Keratinocyte (primary cell): Measurements from ENCODE around the gene AGAP1.
A peak's percentile ranks its signal among the peaks of the same experiment; 100 is the strongest.

Experiments
- EZH2 ChIP-seq: IDR thresholded peaks from one replicate; pipeline ENCODE4 v1.6.1; 2012; ENCODE audit warnings: inconsistent platforms, mild to moderate bottlenecking, low read length, moderate library complexity
- TF ChIP-seq, protein P1 (sequence below), 3 experiments: IDR thresholded peaks in 1 of 3; conservative IDR thresholded peaks in 1 of 3; optimal IDR thresholded peaks in 1 of 3; 2 replicates in 2 of 3; 3 replicates in 1 of 3; pipeline versions ENCODE3 to v1.5.1; 2011; ENCODE audit warnings: low read length in 3 of 3, mild to moderate bottlenecking in 3 of 3, moderate library complexity in 2 of 3, control low read depth in 1 of 3, inconsistent platforms in 1 of 3; ENCODE audit not compliant: insufficient read depth in 2 of 3; ENCODE audit errors: extremely low read depth in 1 of 3

DNA sequence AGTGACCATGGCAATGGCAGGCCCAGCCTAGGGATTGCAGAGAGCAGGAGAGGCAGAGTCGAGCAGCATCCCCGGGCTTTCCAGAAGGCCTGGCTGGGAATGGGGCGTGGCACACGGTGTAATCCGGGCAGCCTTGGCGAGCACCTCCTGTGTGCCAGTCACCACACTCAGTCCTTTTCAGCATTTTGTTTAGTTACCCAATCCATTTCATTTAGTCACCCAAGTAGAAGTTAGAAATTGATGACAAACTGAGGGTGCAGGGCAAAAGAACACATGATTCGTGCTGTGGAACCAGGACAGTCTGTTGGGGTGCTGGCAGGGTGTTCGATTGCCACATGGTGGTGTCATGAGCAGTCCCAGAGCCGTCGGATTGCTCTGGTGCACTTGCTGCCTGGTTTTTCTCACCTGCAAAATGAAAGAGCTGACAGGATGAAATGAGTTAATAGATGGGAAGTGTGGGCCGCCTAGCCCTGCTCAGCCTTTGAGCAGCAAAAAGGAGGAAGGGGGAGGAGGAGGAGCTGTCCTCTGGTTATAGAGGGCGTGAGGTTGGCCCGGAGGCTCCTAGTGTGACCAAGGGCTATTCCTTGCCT, 299.4 kb downstream of the AGAP1 start:
- TF ChIP-seq, protein P1, sequence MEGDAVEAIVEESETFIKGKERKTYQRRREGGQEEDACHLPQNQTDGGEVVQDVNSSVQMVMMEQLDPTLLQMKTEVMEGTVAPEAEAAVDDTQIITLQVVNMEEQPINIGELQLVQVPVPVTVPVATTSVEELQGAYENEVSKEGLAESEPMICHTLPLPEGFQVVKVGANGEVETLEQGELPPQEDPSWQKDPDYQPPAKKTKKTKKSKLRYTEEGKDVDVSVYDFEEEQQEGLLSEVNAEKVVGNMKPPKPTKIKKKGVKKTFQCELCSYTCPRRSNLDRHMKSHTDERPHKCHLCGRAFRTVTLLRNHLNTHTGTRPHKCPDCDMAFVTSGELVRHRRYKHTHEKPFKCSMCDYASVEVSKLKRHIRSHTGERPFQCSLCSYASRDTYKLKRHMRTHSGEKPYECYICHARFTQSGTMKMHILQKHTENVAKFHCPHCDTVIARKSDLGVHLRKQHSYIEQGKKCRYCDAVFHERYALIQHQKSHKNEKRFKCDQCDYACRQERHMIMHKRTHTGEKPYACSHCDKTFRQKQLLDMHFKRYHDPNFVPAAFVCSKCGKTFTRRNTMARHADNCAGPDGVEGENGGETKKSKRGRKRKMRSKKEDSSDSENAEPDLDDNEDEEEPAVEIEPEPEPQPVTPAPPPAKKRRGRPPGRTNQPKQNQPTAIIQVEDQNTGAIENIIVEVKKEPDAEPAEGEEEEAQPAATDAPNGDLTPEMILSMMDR (optimal IDR thresholded peaks at IDR 0.05 in 1 of 3, IDR thresholded peaks at IDR 0.05 in 1 of 3, conservative IDR thresholded peaks at IDR 0.05 in 1 of 3; ENCODE audit: extremely low read depth in 1 of 3, insufficient read depth in 2 of 3, low read length in 3 of 3), result peak; percentile 56 to 72 (median 61)
- no peak for TF ChIP-seq EZH2
